ENCODE results near the gene GALNT9.

The GALNT9 gene

GRCh38 chr12:132213359-132214160 is 115.8 kb downstream of the GALNT9 start:
- DNase-seq (ENCODE audit: low read depth), result no peak

DNA sequence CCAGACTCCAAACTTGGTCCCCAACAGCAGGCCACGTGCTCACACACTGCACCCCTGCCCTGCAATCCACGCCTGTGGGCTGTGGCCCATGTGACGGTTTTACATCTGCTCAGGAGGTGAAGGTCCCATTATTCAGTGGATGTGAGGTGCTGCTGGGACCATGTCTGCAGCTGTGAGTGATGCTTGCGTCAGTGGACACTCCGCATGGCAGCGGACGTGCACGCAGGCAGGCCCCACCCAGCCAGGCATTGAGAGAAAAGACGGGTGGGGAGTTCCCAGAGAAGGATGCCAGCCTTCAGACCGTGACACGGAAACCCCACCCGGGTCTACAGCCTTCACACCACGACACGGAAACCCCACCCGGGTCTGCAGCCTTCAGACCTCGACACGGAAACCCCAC is 117.6 kb downstream of the GALNT9 start:
- no peak for DNase-seq (ENCODE audit: low read depth)

- DNase-seq (ENCODE audit: low read depth), result no peak
Measured at GRCh38 chr12:132211326-132211725, 118.1 kb downstream of the GALNT9 start.

GRCh38 chr12:132210223-132211055 is 119.0 kb downstream of the GALNT9 start:
- DNase-seq (ENCODE audit: low read depth), result no peak

- no peak for DNase-seq (ENCODE audit: low read depth)
Measured at GRCh38 chr12:132209619-132210222, 119.7 kb downstream of the GALNT9 start.

DNA sequence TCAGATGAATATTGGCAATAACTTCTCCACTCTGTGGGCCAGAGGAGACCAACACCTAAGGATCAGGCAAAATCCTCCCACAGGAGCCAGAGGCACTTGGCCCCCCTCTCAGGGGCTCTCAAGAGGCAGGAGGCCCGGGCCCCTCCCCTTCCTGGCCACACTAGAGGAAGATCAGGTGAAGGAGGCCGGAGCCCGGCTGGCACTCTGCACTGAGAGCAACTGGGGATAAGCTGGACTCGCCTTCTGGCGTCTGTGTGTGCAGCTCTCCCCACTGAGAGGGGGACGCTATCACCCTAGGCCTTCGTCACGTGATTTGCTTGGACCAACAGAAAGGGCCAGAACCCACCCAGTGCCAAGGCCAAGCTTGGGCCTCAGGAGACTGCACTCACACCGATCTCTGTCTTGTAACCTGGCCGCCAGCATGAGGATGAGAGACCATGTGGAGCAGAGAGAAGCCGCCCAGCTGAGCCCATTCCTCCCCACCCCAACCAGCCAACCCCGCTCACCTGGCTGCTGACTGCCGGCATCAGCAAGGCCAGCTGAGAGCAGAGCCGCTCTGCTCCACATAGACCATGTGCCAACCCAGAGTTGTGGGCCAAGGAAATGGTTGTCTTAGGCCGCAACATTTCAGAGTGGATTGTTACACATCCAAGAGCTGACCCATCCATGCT is 121.1 kb downstream of the GALNT9 start:
- no peak for DNase-seq (ENCODE audit: low read depth)

DNA sequence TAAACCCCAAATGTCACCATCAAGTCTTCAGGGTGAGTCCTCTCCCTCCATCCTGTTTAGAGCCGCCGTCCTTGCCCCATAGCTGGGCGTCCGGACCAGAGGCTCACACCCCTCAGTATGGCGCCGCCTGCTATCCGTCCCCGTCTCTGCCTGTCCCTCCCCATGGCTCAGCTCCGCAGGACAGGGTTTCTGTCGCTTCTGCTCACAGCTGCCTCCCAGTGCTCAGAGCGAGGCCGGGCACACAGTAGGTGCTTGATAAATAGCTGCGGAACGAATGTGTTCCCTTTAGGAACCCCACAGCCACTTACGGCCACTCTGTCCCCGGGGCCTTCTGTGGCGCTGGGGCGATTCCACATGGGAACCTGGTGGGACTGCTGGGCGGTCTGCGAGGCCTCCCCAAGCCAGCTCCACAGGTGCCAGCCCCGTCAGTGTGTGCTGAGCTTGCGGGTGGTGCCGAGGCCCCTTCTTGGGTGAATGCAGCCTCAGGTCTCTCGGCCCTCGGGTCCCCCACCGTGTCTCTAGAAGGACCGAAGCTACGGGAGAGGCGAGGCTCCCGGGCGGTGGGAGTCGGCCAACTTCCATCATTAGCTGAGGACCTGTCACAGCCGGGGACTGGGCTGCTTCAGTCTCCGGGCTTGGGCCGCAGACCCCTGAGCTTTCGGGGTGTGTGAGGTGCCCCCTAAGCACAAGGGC is 122.2 kb downstream of the GALNT9 start:
- DNase-seq (ENCODE audit: low read depth), result no peak

- DNase-seq (ENCODE audit: low read depth), result no peak
Measured at GRCh38 chr12:132206046-132206434, 123.3 kb downstream of the GALNT9 start.

GRCh38 chr12:132205271-132206045 is 123.9 kb downstream of the GALNT9 start:
- no peak for DNase-seq (ENCODE audit: low read depth)

DNA sequence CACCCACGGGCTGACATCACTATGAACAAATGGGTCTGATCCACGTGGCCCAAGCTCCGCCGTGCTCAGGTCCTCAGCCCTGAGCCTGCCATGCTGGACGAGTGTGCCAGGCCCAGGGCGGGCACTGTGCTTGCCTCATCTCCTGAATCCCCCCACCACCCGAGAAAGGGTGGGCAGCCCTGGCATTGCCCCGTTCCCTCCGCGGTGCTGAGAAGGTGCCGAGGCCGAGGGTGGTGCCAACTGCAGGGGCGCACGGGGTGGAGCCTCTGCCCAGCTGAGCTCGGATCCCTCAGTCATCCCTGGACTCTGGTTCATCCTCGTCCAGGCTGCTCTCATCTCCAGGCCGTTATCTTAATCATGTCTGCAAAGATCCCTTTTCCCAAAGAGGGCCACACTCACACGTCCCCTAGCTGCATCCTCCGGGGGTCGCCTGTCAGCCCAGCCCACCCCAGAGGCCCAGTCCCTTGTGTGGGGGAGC is 124.6 kb downstream of the GALNT9 start:
- no peak for DNase-seq (ENCODE audit: low read depth)

- no peak for DNase-seq (ENCODE audit: low read depth)
Measured at GRCh38 chr12:132204063-132204792, 125.2 kb downstream of the GALNT9 start.

- no peak for DNase-seq (ENCODE audit: low read depth)
Measured at GRCh38 chr12:132202929-132203721, 126.3 kb downstream of the GALNT9 start.

DNA sequence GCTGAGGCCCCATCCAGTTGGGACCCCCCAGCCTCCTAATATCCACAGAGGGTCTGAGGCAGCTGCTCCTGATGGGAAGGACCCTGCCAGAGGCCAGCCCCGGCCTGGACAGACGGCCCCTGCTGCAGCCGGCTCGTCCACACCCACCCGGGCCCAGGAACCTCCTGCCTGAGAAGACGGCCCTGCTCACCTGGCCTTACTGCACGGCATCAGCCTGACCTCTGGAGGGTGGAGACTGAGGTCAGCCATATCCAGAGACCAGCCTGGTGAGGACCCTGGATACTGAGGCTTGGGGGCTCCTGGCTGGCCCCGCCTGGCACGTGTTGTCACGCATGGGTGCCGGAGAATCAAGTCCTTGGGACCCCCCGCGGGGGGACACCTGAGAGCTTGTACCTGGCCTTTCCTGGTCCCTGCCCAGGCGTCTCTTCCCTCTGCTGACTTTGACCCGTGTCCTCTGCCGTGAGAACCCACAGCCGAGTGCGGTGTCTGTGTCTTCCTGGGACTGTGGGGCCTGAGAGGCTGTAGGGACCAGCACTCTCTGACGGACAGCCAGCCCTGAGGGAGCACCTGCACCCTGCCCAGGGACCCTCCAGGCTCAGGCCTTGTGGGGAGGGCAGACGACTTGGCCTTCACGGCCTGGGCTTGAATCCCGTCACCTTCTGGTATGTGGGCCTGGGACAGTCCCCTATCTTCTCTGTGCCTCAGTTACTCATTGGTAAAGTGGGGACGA is 127.8 kb downstream of the GALNT9 start:
- DNase-seq (ENCODE audit: low read depth), result no peak

- DNase-seq (ENCODE audit: low read depth), result no peak
Measured at GRCh38 chr12:132200800-132201199, 128.6 kb downstream of the GALNT9 start.

- DNase-seq (ENCODE audit: low read depth), result no peak
Measured at GRCh38 chr12:132199526-132200319, 129.7 kb downstream of the GALNT9 start.

- DNase-seq (ENCODE audit: low read depth), result no peak
Measured at GRCh38 chr12:132199101-132199500, 130.3 kb downstream of the GALNT9 start.

GRCh38 chr12:132197581-132198354 is 131.6 kb downstream of the GALNT9 start:
- no peak for DNase-seq (ENCODE audit: low read depth)

Data from stimulated activated CD4-positive, alpha-beta T cell treated with anti-CD3 and anti-CD28 coated beads, Interleukin-2, amount 100 ng/mL, for 4 hours (primary cell).